Stimulated activated CD8-positive, alpha-beta memory T cell treated with anti-CD3 and anti-CD28 coated beads, Interleukin-2, amount 100 ng/mL, for 48 hours (primary cell): ENCODE results near the gene AP5Z1.
"Not testable (repeated sequence)": the region's sequence is repeated elsewhere in the genome, so short reads cannot be mapped to it uniquely, and the experiment has no call there.

Experiments used
- DNase-seq, 2 donors: peaks; one replicate each; pipeline ENCODE4 v3.0.0-alpha.2; 2020; ENCODE audit warnings: low read depth in 2 of 2

The AP5Z1 gene

GRCh38 chr7:4802577-4802976 lies 27.2 kb downstream of the AP5Z1 start:
- not testable (repeated sequence) for DNase-seq

- DNase-seq, result no peak
These were observed 28.2 kb downstream of the AP5Z1 start for GRCh38 chr7:4803397-4804241.

DNA sequence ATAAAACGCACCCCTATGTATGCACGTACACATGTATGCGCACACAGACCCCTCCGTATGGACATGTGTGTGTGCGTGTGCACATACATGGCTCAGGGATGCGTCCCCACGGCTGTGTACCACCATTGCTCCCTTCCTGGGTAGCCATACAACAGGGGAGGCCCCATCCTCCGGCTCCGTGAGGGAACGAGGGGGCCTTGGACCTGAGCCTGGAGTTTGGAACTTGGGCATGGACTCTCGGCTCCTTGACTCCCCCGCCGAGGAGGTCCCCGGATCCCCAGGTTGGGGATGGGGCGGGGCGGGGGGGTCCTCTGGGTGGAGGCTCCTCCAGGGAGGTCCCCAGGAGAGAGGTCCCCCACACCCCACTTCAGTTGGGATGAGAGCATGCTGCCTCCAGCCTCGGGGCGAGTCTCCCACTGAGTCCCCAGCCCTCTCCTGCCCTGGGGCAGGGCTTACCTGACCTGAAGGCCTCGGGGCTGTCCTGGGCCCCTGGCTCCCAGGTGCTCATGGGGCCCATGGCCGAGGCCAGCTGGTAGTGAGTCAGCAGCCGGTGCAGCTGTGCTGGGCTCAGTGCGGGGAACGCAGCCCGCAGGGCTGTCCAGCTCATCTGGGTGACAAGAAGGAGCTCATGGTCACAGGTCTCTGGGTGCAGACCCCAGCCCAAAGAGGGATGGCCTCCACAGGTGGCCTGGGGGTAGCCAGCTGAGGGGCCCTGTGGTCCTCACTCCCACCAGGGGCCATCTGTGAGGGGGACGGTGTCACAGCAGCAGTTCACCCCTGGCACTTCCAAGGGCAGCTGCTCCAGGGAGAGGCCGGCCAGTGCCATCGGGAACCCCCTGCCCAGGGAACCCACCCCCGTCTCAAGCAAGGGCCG lies 29.9 kb downstream of the AP5Z1 start:
- no peak for DNase-seq

DNA sequence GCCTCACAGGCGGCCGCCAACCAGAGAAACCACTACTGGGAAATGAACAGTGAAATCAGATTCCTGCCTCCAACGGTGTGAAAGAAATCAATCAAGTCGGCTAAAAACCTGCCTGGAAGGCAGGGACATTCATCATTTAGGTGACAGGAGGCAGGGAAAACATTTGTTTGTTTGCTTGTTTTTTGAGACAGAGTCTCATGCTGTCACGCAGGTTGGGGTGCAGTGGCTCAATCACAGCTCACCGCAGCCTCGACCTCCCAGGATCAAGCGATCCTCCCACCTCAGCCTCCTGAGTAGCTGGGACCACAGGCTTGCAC lies 30.5 kb downstream of the AP5Z1 start:
- DNase-seq, result no peak

DNA sequence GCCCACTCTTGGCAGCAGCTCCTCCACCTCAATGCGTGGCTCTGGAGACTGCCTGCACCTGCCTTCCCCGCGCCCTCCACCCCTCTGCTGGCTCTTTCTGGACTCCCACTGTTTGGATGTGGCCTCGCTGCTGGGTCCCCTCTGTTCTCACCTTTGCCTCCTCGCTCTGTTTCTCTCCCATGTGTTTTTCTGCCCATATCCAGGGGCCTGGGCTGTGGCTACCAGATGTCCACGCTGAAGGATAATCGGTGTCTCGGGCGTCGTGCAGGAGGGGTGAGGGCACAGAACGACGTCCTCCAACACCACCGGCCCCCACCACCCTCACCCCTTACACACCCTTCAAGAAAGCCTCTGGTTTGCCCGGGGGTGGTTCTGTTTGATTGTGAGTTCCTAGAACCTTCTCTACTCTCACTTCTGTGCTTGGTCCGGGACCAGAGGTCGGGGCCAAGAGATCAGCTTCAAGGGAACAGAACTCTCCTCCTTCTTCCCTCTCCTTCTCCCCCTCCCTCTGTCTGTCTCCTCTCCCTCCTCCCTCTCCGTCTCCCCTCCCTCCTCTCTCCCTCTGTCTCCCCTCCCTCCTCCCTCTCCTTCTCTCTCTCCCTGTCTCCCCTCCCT lies 31.7 kb downstream of the AP5Z1 start:
- no peak for DNase-seq

DNA sequence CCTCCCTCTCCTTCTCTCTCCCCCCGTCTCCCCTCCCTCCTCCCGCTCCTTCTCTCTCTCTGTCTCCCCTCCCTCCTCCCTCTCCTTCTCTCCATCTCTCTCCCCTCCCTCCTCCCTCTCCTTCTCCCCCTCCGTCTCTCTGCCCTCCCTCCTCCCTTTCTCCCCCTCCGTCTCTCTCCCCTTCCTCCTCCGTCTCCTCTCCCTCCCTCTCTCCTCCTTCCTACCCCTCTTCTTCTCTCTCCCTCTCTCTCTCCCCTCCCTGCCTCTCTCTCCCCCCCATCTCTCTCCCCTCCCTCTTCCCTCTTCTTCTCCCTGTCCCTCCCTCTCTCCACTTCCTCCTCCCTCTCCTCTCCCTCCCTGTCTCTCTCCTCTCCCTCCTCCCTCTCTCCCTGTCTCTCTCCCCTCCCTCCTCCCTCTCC lies 32.2 kb downstream of the AP5Z1 start:
- no peak for DNase-seq

GRCh38 chr7:4808026-4808425 lies 32.6 kb downstream of the AP5Z1 start:
- DNase-seq, result no peak

DNA sequence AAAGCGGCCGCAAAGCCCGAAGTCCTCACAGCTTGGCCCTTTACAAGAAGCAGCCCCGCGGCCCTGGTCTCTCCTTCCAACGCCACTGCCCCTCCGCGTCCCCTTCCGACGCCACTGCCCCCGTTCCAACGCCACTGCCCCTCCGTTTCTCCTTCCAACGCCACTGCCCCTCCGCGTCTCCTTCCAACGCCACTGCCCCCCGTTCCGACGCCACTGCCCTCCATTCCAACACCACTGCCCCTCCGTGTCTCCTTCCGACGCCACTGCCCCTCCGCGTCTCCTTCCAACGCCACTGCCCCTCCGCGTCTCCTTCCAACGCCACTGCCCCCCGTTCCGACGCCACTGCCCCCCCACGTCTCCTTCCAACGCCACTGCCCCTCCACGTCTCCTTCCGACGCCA lies 33.1 kb downstream of the AP5Z1 start:
- no peak for DNase-seq

- DNase-seq, result no peak
These were observed 33.7 kb downstream of the AP5Z1 start for GRCh38 chr7:4809091-4809591.

GRCh38 chr7:4809666-4810065 lies 34.2 kb downstream of the AP5Z1 start:
- no peak for DNase-seq

- DNase-seq, result no peak
These were observed 39.0 kb downstream of the AP5Z1 start for GRCh38 chr7:4814433-4814832.

GRCh38 chr7:4815121-4815520 lies 39.7 kb downstream of the AP5Z1 start:
- no peak for DNase-seq

GRCh38 chr7:4815609-4816418 lies 40.4 kb downstream of the AP5Z1 start:
- DNase-seq, result no peak

GRCh38 chr7:4816419-4817080 lies 41.1 kb downstream of the AP5Z1 start:
- no peak for DNase-seq

- DNase-seq, result no peak
These were observed 41.9 kb downstream of the AP5Z1 start for GRCh38 chr7:4817178-4817901.

DNA sequence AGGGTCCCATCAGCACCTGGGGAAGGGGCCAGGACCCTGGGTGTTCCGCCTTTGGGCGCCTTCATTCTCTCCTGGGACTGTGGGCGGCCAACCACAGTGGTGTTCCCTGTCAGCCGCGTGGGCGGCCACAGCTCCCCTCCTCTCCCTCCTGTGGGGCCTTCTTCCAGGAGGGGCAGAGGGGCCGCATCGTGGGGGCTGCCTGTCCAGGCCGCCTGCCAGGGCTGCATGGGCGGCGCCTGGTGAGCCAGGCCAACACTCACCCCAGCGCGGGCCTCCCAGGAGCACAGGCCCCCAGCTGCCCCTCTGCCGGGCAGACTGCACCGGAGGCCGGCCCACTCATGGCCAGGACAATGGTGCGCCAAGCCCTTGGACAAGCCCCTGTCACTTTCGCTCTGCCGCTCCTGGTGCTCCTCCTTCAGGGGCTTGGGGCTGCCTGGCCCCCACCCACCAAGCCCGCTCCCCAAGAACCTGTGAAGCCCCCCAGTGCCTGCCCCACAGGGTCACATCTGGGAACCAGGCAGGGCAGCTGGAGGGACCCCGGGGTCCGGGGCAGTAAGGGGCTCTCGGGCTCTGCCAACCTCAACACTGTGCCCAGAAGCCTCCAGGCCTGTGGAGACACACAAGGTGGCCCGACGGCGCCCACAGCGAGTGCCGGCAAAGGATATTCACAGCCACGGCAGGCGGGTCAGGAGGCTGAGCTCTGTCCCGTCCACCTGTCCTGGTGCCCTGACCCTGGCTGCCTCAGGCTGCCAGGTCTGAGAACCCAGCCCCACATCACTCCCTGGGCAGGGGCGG lies 42.8 kb downstream of the AP5Z1 start:
- DNase-seq, result no peak

DNA sequence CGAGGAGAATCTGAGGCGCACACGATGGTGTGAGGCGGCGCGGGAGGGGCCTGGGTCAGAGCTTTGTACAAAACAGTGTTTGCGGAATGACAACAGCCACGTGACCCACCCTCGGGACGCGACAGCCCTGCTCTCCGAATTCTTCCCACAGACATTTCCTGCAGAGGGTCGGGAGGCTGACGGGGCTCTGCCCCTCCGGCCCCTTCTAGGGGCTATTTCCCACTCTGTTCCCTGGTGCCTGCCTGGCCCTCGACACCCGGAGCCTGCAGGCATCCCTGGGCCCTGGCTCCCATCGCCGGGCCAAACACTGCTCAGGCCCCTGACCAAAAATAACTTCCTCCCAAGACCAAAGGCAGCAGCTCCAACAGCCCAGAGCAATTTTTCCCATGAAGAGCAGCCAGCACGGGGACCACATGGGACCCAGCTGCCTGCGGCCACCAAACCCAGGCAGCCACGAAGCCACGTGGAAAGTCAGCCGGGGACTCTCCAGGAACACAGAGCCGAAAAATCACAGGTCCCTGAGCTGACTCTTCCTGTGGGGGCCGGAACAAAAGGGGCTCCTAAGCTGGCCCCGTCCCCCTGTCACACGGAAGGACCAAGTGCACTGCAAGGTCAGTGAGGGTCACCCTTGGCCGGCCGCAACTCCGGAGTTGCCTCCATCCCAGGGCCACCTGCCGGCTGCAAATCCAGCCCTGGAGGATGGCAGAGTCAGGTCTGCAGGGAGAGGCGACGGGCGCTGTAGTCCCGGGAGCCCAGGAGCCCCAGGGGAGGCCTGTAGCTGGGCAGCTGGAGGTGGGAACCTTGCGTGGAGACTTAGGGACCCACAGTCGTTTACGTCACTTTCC lies 44.4 kb downstream of the AP5Z1 start:
- no peak for DNase-seq

DNA sequence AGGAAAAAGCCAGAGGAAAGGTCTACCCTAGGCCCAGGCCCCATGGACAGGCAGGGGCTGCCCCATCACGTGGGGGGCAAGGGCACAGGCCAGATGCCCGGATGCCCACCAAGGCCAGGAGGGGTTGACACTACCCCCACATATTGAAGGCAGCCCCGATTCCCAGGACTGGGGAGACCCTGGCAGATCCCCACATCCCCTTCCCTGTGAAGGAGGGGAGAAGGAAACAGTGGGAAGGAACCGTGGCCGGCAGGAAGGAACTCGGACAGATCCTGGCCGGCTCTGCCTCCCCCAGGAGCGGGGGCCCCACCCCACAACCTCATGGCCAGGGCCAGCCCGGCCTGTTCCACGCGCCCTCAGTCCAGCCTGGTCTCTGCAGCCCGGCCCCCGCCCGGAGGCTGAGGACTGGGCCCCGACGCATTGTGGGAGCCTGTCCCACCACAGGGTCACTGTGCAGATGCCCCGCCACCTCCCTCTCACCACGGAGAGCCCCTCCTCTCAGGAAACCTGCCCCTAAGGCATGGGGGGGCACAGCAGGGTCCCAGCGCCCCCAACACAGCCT lies 45.1 kb downstream of the AP5Z1 start:
- no peak for DNase-seq
